HEK293 (cell line): ENCODE results near the gene TFAM.

Experiments used
- CTCF ChIA-PET: fragments of 350-600 bp; formaldehyde crosslinking; extraction: SDS; loops from one replicate; lab custom pipeline; 2021; ENCODE audit warnings: antibody characterized with exemption; lab: Yijun Ruan, JAX
- POLR2A ChIA-PET: fragments of 300-600 bp; formaldehyde crosslinking; extraction: SDS; loops from one replicate; lab custom pipeline; 2020; ENCODE audit warnings: antibody characterized with exemption, inconsistent platforms; lab: Yijun Ruan, JAX
- H3K27ac ChIP-seq: fragments of 200-500 bp; sonication (Bioruptor generic); 2 replicates; pipeline ENCODE4 v1.5.1; 2014; ENCODE audit warnings: low read depth, low read length, control low read depth, inconsistent platforms; ENCODE audit errors: extremely low read depth
- H3K36me3 ChIP-seq, 2 experiments: fragments of 200-500 bp in 1 of 2; sonication (Bioruptor generic) in 1 of 2; 1 replicate in 1 of 2; 2 replicates in 1 of 2; pipeline ENCODE4 v1.5.1; 2014 to 2017; ENCODE audit warnings: inconsistent platforms in 2 of 2, low read length in 2 of 2; ENCODE audit not compliant: control insufficient read depth in 2 of 2, insufficient read depth in 1 of 2
- H3K4me1 ChIP-seq: fragments of 200-500 bp; sonication (Bioruptor generic); 2 replicates; pipeline ENCODE4 v1.5.1; 2014; ENCODE audit warnings: mild to moderate bottlenecking, low read length, inconsistent platforms; ENCODE audit not compliant: control insufficient read depth, insufficient read depth
- H3K4me3 ChIP-seq: 2 replicates; pipeline ENCODE4 v1.5.1; 2011; ENCODE audit warnings: low read depth, mild to moderate bottlenecking, control low read depth, low read length, moderate library complexity
- H3K9me3 ChIP-seq: fragments of 200-500 bp; sonication (Bioruptor generic); 2 replicates; pipeline ENCODE4 v1.5.1; 2014; ENCODE audit warnings: low read depth, low read length, inconsistent platforms; ENCODE audit not compliant: control insufficient read depth, insufficient read depth
- PRDM1 ChIP-seq: fragments of 450-650 bp; formaldehyde crosslinking; IDR thresholded peaks from 2 replicates; pipeline ENCODE4; 2016; ENCODE audit warnings: missing biosample characterization, missing genetic modification characterization
- ZEB2 ChIP-seq: fragments of 450-650 bp; formaldehyde crosslinking; IDR thresholded peaks from 2 replicates; pipeline ENCODE4 v1.5.1; 2016; ENCODE audit warnings: missing biosample characterization, missing genetic modification characterization
- ZNF221 ChIP-seq: fragments of 450-650 bp; formaldehyde crosslinking; IDR thresholded peaks from 2 replicates; pipeline ENCODE4 v1.5.1; 2017; ENCODE audit warnings: missing biosample characterization, missing genetic modification characterization, borderline replicate concordance
- ZNF266 ChIP-seq: fragments of 450-650 bp; formaldehyde crosslinking; IDR thresholded peaks from 2 replicates; pipeline ENCODE4 v1.5.1; 2016; ENCODE audit warnings: missing biosample characterization, missing genetic modification characterization, low read depth
- ZNF366 ChIP-seq: fragments of 450-650 bp; formaldehyde crosslinking; conservative IDR thresholded peaks from 2 replicates; pipeline ENCODE4 v1.5.1; 2016; ENCODE audit warnings: missing biosample characterization, missing genetic modification characterization
- ZNF558 ChIP-seq: fragments of 450-650 bp; formaldehyde crosslinking; IDR thresholded peaks from 2 replicates; pipeline ENCODE4 v1.5.1; 2016; ENCODE audit warnings: missing biosample characterization, missing genetic modification characterization
- TF ChIP-seq, protein P1 (sequence below): fragments of 450-650 bp; formaldehyde crosslinking; IDR thresholded peaks from 2 replicates; pipeline ENCODE4 v1.5.1; 2016; ENCODE audit warnings: missing biosample characterization, missing genetic modification characterization
- TF ChIP-seq, protein P2 (sequence below): fragments of 450-650 bp; formaldehyde crosslinking; IDR thresholded peaks from 2 replicates; pipeline ENCODE4 v1.5.1; 2017; ENCODE audit warnings: missing biosample characterization, missing genetic modification characterization
- TF ChIP-seq, protein P3 (sequence below): fragments of 450-650 bp; formaldehyde crosslinking; IDR thresholded peaks from 2 replicates; pipeline ENCODE4 v1.5.1; 2017; ENCODE audit warnings: missing biosample characterization, missing genetic modification characterization

The TFAM gene

DNA sequence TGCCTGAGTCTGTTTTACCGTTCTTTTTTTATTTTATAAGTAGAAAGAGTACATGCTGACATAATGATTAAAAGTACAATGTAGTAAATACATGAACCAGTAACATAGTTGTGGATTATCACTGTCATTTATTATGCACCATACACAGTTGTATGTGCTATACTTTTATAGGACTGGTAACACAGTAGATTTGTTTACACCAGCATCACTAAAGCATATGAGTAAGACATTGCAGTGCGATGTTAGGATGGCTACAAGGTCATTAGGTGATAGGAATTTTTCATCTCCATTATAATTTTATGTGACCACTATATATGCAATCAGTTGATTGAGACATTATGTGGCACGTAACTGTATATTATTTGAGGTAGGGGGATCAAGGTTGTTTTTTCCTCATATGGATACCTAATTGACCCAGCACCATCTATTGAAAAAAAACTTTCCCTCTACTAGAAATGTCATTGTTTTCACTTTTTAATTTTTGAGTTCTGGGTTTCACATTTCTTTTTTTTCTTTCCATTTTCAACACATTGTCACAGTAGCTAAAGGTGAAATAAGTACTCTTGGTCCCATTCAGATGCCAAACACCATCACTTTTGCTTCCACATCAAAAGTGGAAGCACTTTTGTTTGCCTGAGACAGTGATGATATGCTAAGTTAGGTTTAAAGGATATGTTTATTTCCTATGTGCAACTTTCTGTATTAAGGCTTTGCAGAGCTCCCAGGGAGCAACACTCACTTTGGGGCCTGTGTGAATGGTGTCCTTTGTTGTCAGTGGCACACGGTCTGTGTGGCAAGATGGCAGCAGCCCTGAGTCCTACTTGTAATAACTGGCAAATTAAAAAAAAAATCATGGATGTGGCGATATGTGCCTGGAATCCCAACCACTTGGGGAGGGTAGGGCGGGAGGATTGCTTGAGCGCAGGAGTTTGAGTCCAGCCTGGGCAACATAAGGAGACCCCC is 33.3 kb upstream of the TFAM start (continued):
- TF ChIP-seq PRDM1 = peak; percentile 94

DNA sequence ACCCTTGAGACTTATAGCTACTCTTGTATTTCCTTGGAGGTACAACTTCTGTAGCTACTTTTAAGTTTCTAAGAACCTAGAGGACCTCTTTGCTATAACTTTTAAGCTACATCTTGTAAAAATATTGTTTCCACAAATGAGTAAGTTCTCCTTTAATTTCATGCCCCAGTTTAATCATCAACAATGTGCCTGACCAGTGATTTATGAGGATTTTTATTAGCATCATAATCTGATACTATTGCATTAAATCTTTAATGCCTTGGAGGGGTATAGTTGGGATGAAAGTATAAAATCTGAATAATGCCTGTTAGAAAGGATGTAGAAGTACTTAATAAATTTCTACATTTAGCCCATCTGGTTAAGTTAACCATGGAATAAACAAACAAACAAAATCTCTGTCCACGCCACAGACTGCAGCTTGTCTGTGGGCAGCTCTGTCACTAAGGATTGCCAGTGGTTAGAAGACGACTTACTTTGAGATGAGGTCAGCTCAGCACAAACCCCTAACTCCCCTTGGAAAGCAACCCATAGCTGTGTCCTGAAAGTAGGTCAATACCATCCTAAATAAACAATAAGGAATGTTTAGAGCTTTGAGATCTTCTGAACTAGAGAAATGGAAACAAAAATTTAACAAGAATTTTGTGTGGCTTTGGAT is 32.1 kb upstream of the TFAM start:
- POLR2A ChIA-PET = interaction anchor here (1.5 kb wide), 1 partner anchor 13 kb away, joined by 5 read pairs; no protein-coding TSS in a partner anchor
- Histone ChIP-seq H3K27ac (no peak overlapping the region), H3K4me1 (peaks cover 21% of the 10 kb centered on the region), H3K4me3 (no peak overlapping the region), H3K36me3 (no peaks in the 10 kb centered on the region), H3K9me3 (no peaks in the 10 kb centered on the region)
- CTCF ChIA-PET = interaction anchor here (0.9 to 1.1 kb wide), 2 partner anchors 13 to 54 kb away, joined by 3 to 4 read pairs; no protein-coding TSS in a partner anchor
- TF ChIP-seq, protein P1, sequence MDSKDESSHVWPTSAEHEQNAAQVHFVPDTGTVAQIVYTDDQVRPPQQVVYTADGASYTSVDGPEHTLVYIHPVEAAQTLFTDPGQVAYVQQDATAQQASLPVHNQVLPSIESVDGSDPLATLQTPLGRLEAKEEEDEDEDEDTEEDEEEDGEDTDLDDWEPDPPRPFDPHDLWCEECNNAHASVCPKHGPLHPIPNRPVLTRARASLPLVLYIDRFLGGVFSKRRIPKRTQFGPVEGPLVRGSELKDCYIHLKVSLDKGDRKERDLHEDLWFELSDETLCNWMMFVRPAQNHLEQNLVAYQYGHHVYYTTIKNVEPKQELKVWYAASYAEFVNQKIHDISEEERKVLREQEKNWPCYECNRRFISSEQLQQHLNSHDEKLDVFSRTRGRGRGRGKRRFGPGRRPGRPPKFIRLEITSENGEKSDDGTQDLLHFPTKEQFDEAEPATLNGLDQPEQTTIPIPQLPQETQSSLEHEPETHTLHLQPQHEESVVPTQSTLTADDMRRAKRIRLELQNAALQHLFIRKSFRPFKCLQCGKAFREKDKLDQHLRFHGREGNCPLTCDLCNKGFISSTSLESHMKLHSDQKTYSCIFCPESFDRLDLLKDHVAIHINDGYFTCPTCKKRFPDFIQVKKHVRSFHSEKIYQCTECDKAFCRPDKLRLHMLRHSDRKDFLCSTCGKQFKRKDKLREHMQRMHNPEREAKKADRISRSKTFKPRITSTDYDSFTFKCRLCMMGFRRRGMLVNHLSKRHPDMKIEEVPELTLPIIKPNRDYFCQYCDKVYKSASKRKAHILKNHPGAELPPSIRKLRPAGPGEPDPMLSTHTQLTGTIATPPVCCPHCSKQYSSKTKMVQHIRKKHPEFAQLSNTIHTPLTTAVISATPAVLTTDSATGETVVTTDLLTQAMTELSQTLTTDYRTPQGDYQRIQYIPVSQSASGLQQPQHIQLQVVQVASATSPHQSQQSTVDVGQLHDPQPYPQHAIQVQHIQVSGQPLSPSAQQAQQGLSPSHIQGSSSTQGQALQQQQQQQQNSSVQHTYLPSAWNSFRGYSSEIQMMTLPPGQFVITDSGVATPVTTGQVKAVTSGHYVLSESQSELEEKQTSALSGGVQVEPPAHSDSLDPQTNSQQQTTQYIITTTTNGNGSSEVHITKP (tag by site-specific recombination) = no peak
- TF ChIP-seq, protein P2, sequence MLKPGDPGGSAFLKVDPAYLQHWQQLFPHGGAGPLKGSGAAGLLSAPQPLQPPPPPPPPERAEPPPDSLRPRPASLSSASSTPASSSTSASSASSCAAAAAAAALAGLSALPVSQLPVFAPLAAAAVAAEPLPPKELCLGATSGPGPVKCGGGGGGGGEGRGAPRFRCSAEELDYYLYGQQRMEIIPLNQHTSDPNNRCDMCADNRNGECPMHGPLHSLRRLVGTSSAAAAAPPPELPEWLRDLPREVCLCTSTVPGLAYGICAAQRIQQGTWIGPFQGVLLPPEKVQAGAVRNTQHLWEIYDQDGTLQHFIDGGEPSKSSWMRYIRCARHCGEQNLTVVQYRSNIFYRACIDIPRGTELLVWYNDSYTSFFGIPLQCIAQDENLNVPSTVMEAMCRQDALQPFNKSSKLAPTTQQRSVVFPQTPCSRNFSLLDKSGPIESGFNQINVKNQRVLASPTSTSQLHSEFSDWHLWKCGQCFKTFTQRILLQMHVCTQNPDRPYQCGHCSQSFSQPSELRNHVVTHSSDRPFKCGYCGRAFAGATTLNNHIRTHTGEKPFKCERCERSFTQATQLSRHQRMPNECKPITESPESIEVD (tag by site-specific recombination) = peak; percentile 58
- TF ChIP-seq ZNF558 (tag by site-specific recombination) (no peak), ZNF366 (tag by site-specific recombination) (peak; percentile 22; the same call in 1 of the 2 replicates), ZEB2 (tag by site-specific recombination) (0 out of 2 replicates have a peak, but pooled peaks have one; percentile 37)
- TF ChIP-seq, protein P3, sequence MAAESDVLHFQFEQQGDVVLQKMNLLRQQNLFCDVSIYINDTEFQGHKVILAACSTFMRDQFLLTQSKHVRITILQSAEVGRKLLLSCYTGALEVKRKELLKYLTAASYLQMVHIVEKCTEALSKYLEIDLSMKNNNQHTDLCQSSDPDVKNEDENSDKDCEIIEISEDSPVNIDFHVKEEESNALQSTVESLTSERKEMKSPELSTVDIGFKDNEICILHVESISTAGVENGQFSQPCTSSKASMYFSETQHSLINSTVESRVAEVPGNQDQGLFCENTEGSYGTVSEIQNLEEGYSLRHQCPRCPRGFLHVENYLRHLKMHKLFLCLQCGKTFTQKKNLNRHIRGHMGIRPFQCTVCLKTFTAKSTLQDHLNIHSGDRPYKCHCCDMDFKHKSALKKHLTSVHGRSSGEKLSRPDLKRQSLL (tag by site-specific recombination) = no peak

DNA sequence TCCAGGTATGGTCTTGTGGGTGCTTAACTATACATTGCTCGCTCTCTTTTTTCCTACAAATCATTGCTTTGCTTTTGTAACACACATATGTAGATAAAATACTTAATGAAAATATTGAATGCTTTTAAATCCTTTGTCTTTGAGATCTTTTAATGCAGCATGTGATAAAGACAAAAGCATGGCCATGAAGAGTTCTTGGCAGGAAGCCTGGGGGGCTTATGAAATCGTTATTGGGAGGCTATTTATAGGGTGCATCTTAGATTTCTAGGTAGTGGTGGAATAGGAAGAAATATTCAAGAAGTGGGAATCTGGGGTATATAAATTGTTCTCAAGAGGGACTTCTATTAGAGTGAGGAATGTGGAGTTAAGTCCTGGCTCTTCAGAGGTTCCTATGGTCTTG is 28.5 kb upstream of the TFAM start:
- no peaks in the 10 kb centered on the region for H3K36me3 ChIP-seq
- no peak overlapping the region for H3K4me3 ChIP-seq
- POLR2A ChIA-PET = interaction anchor here (1.6 kb wide), 1 partner anchor 22 kb away, joined by 6 read pairs; the partner anchor contains the start of gene UBE2D1
- H3K4me1 ChIP-seq = peaks cover 13% of the 10 kb centered on the region
- CTCF ChIA-PET = no interaction called here
- no peak overlapping the region for H3K27ac ChIP-seq
- no peaks in the 10 kb centered on the region for H3K9me3 ChIP-seq
- TF ChIP-seq ZNF221 (no peak), ZNF266 (tag by site-specific recombination) (no peak)
